ENCODE data around the gene ZRANB1. TPM values are rescaled to one million over a fixed set of nuclear protein-coding genes. Genes with fewer than 3 reads are reported as not detected.
A peak's percentile ranks its signal among the peaks of the same experiment; 100 is the strongest.

The ZRANB1 gene
- polyA plus RNA-seq, 1 experiment: 9.3 TPM

DNA sequence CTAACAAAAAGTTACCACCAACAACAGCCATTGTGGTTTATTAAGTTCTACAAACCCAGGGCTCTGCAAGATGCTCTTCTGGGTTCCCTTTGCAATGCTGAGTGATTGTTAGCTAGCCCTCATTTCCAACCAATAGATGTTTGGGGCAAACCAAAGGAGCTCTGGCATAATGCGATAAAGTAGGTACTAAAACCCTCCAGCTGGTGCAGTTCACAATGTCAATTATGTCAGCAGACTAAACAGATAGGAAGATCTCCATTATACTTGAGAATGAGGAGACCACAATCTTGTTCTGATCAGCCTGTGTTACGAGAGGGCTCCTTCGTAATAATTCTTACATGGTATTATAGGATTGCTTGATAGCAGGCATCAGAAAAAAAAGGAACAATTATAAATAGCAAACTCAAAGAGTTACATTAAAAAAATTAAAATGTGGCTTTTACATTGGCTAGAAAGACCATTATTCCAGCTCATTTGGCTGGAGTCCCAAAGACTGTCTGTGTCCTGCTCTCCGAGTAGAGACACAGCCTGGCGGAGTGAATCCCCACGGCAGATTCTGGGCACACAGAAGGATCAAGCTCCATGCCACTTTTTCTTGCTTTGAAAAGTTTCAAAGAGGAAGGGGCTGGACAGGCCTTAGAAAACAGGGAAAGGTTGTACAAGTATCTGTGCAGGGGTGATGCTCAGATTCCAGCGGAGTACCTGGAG is 93.8 kb downstream of the ZRANB1 start:
- ChIA-PET CTCF (interaction anchor here (1.3 to 4.5 kb wide), 4 partner anchors 12 to 44 kb away, joined by 4 to 29 read pairs (median 8); no protein-coding TSS in a partner anchor), POLR2A (no interaction called here)
- H3K36me3 ChIP-seq (ENCODE audit: control insufficient read depth, insufficient read depth, low read length): peaks cover 5% of the 10 kb centered on the region
- 0 out of 2 replicates have a peak overlapping the region, but pooled peaks have one; percentile 1 for H3K4me3 ChIP-seq (ENCODE audit: low read depth, low read length)
- H3K27me3 ChIP-seq (ENCODE audit: control insufficient read depth, insufficient read depth, low read length): no peaks in the 10 kb centered on the region
- DNase-seq (ENCODE audit: low read depth): no peak
- TF ChIP-seq, protein P1, sequence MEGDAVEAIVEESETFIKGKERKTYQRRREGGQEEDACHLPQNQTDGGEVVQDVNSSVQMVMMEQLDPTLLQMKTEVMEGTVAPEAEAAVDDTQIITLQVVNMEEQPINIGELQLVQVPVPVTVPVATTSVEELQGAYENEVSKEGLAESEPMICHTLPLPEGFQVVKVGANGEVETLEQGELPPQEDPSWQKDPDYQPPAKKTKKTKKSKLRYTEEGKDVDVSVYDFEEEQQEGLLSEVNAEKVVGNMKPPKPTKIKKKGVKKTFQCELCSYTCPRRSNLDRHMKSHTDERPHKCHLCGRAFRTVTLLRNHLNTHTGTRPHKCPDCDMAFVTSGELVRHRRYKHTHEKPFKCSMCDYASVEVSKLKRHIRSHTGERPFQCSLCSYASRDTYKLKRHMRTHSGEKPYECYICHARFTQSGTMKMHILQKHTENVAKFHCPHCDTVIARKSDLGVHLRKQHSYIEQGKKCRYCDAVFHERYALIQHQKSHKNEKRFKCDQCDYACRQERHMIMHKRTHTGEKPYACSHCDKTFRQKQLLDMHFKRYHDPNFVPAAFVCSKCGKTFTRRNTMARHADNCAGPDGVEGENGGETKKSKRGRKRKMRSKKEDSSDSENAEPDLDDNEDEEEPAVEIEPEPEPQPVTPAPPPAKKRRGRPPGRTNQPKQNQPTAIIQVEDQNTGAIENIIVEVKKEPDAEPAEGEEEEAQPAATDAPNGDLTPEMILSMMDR (IDR thresholded peaks at IDR 0.05; ENCODE audit: insufficient read depth, low read depth, low read length): no peak

DNA sequence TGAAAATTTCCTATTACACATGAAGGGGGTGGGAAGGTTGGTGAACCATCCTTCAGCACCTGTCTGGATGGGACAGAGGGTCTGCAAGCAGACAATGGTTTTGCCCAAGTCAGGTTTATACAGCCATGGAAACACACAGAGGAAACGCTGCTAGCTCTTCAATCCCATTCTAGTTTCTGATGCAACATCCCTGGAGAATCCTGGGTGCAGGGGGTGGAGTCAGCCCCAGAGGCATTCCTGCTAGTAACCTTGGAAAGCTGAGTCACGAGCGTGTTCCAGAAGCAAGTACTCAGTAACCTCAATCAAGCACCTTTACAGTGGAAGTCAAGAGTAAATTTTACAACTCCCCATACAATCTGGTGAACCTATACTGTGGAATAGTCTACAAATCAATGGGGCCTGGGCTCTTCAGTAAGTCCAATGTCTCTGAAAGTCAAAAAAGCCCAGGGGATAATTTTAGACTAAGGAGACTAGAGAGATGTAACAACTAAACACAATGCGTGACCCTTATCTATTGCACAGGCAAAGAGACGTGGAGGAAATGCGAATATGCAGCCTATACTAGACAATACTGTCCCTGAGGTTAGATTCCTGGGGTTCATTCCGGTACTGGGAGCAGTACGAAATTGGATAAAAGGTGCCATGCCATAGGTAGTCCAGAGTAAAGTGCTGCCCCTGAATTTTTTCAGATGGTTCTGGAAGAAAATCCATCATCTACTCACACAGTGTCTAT is 95.4 kb downstream of the ZRANB1 start:
- DNase-seq (ENCODE audit: low read depth): no peak
- ChIA-PET CTCF (interaction anchor here (0.6 to 4.5 kb wide), 4 partner anchors 10 to 45 kb away, joined by 3 to 29 read pairs (median 6); no protein-coding TSS in a partner anchor), POLR2A (no interaction called here)
- Histone ChIP-seq H3K36me3 (ENCODE audit: control insufficient read depth, insufficient read depth, low read length) (peaks cover 5% of the 10 kb centered on the region), H3K27me3 (ENCODE audit: control insufficient read depth, insufficient read depth, low read length) (no peaks in the 10 kb centered on the region), H3K4me3 (ENCODE audit: low read depth, low read length) (no peak overlapping the region)
- TF ChIP-seq, protein P1 (IDR thresholded peaks at IDR 0.05; ENCODE audit: insufficient read depth, low read depth, low read length): no peak

Small RNAs within 50 kb of the gene (small RNA-seq; reads per million reads assigned to genes)
- not detected for gene MIR4296 (ENCODE audit: insufficient read length, low read depth, low replicate concordance)

Other genes with a start within 250 kb of the ZRANB1 start
- 3.1 and 3.9 TPM in 2 replicates for gene FAM53B, start 197.7 kb upstream of the ZRANB1 start, polyA plus RNA-seq (2011; rRNA removed)
- gene EEF1AKMT2, start 150.2 kb upstream of the ZRANB1 start, polyA plus RNA-seq (2011; rRNA removed): 8.0 and 14.3 TPM in 2 replicates
- 9.3 and 15.1 TPM in 2 replicates for gene ABRAXAS2, start 140.3 kb upstream of the ZRANB1 start, polyA plus RNA-seq (2011; rRNA removed)
- 49.3 and 72.9 TPM in 2 replicates for gene CTBP2, start 218.4 kb downstream of the ZRANB1 start, polyA plus RNA-seq (2011; rRNA removed)

Measured in BJ (cell line).